IPS DF 6.9 (cell line): ENCODE measurements around the gene ROPN1L.

Experiments
- DNase-seq: peaks from one replicate; pipeline ENCODE4 v3.0.0-alpha.2; 2013; ENCODE audit warnings: low read depth, low spot score
- H3K27ac ChIP-seq: one replicate; pipeline ENCODE4 v1.5.1; 2013; ENCODE audit warnings: low read length, control low read depth
- H3K27me3 ChIP-seq: 2 replicates; pipeline ENCODE4 v1.6.1; 2013; ENCODE audit warnings: mild to moderate bottlenecking, low read length; ENCODE audit not compliant: control insufficient read depth, insufficient read depth
- H3K36me3 ChIP-seq: 2 replicates; pipeline ENCODE4 v1.6.1; 2013; ENCODE audit warnings: low read length; ENCODE audit not compliant: control insufficient read depth, insufficient read depth
- H3K4me1 ChIP-seq: 2 replicates; pipeline ENCODE4 v1.6.1; 2013; ENCODE audit warnings: low read length; ENCODE audit not compliant: control insufficient read depth, insufficient read depth
- H3K4me3 ChIP-seq: 2 replicates; pipeline ENCODE4 v1.5.1; 2013; ENCODE audit warnings: mild to moderate bottlenecking, low read length
- H3K9me3 ChIP-seq: 2 replicates; pipeline ENCODE4 v1.6.1; 2013; ENCODE audit warnings: low read length, inconsistent platforms; ENCODE audit not compliant: control insufficient read depth, insufficient read depth
- WGBS: extraction: QIAGEN DNeasy Blood & Tissue Kit; methylation state at CpG from one replicate; pipeline ENCODE4 v1.1.7; 2013; ENCODE audit warnings: mixed read lengths, missing lambda C conversion rate; ENCODE audit not compliant: insufficient read length, insufficient coverage; 5-methylcytosine and 5-hydroxymethylcytosine counted together

Gene ROPN1L

DNA sequence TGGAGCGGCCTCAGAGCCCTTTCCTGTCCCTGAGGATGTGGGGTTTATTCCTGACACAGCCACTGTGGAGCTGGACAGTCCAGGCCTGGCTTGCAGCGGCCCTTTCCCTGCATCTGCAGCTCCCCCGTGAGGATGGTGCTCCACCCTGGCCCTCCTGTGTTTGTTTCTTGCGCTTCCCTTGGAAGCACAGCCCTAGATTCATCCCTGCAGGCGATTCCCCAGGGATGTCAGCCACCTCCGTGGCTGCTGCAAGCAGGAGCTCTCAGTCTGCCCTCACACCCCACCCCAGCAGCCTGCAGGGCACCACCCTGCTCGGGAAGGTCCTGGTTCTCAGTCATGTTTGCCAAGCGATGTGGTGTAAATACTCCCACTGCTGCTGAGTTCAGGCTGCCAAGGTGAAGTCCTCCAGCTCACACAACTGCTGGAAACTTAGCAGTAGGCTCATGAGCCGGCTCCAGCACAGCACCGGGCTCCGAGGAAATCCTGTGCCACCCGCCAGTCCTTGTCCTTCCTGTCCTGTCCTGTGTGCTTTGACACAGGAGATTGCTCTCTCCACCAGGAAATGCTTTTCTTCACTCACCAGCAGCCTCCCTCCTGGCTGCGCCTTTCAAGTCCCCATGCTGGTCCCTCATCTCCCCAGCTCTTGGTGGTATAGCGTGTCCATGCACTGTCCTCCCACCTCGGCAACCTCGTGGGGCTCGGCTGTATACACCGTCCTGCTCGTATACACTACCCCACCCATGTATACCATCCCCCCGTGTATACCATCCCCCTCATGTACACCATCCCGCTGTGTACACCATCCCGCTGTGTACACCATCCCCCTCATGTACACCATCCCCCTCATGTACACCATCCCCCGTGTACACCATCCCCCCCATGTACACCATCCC, 16.2 kb downstream of the ROPN1L start:
- H3K36me3 ChIP-seq, result no peaks in the 10 kb centered on the region
- H3K27ac ChIP-seq, result no peak overlapping the region
- peaks cover 6% of the 10 kb centered on the region for H3K4me1 ChIP-seq
- DNase-seq, result no peak
- WGBS, result no CpG with 5 or more reads among the region's 23 CpGs
- no peak overlapping the region for H3K4me3 ChIP-seq
- H3K9me3 ChIP-seq, result no peaks in the 10 kb centered on the region
- no peaks in the 10 kb centered on the region for H3K27me3 ChIP-seq

DNA sequence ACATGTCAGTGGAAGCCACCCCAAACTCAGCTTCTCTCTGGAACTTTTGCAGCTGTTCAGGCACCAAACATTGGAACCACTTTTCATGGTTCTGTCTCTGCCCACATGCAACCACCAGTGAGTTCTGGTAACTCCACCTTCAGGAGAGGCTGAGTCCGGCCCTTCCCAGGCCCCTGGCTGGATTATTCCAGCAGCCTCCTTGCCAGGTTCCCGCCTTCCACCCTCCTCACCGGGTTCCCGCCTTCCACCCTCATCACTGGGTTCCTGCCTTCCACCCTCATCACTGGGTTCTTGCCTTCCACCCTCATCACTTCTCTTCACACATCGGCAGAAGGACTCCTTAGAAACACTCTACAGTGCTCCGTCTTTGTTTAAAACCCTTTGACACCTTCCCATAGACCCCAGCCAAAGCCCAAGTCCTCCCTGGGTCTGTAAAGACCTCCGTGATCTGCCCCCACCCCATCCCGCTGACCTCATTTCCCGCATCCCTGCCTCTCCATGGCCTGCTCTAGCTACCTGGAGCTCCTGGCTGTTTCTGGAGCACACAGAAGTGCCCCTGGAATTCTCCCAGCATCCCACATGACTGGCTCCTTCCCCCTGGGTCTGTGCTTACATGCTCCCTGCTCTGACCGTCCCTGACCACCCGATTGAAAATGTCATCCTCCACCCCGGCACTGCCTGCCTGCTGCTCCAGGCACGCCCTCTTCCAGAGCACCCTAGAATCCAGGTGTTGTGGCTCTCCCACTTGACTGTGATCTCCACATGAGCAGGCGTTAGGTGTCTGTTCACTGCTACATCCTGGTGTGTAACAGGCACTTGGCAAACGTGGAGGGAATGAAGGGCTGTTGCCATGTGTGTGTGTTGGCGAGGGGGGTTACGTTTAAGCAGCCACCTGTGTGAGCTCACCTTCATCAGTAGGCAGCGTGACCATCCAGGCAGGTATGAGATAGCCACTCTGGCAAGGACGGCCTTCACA, 17.7 kb downstream of the ROPN1L start:
- DNase-seq, result no peak
- no peaks in the 10 kb centered on the region for H3K27me3 ChIP-seq
- no peak overlapping the region for H3K27ac ChIP-seq
- H3K36me3 ChIP-seq, result no peaks in the 10 kb centered on the region
- no peaks in the 10 kb centered on the region for H3K9me3 ChIP-seq
- no peak overlapping the region for H3K4me3 ChIP-seq
- H3K4me1 ChIP-seq, result peaks cover 6% of the 10 kb centered on the region
- WGBS, result no CpG with 5 or more reads among the region's 19 CpGs

DNA sequence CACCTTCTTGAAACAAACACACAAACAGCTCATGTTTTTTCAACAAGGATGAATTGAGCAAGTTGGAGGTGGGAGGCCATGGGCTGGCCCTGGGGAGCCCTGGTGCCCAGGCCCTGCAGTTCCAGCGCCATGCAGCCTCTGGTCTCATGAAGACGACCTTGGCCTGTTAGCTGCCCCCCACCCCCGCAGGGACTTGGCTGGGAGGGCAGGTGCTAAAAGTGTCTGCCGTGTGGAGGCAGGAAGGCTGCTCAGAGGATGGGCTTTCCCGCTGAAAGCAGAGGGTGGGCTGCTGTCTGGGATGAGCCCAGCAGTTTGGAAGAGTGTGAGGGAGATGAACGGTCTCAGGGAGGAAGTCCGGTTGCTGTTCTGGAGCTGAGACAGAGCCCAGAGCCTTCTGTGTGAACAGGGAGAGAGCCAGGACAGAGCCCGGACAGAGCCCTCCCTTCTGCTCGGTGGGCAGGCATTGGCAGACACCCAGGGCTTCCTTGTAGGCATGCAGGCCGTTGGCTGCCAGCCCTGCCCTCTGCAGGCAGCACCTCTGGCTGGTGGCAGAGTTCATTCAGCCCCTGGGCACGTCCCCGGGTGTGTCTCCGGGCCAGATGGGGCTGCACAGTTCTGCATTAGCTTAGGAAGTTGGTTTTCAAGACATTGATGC, 18.7 kb downstream of the ROPN1L start:
- WGBS, result no CpG with 5 or more reads among the region's 13 CpGs
- 0 out of 2 replicates have a peak, but pooled peaks cover 1% of the 10 kb centered on the region for H3K4me1 ChIP-seq
- DNase-seq, result no peak

DNA sequence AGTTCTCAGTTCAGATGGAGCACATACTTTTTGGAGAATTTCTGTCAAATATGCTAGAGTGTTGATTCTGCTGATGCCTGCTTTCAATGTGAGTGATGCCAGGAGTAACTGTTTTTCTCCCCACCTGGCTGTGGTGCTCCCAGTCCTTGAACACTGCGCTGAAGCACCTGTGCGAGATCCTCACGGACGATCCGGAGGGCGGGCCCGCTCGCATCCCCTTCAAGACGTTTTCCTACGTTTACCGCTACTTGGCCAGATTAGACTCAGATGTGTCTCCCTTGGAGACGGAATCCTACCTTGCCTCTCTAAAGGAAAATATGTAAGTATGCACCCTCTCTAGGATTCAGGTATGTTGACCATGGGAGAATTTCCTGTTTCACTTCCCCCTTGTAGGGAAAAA, 19.4 kb downstream of the ROPN1L start:
- Histone ChIP-seq H3K9me3 (no peaks in the 10 kb centered on the region), H3K36me3 (no peaks in the 10 kb centered on the region), H3K27ac (no peak overlapping the region), H3K4me1 (no peaks in the 10 kb centered on the region), H3K4me3 (no peak overlapping the region), H3K27me3 (no peaks in the 10 kb centered on the region)
- DNase-seq, result no peak
- no CpG with 5 or more reads among the region's 12 CpGs for WGBS

More for the DNA sequence above, 18.7 kb downstream of the ROPN1L start:
- H3K36me3 ChIP-seq, result no peaks in the 10 kb centered on the region
- no peak overlapping the region for H3K27ac ChIP-seq
- no peaks in the 10 kb centered on the region for H3K27me3 ChIP-seq
- H3K4me3 ChIP-seq, result no peak overlapping the region
- H3K9me3 ChIP-seq, result no peaks in the 10 kb centered on the region

DNA sequence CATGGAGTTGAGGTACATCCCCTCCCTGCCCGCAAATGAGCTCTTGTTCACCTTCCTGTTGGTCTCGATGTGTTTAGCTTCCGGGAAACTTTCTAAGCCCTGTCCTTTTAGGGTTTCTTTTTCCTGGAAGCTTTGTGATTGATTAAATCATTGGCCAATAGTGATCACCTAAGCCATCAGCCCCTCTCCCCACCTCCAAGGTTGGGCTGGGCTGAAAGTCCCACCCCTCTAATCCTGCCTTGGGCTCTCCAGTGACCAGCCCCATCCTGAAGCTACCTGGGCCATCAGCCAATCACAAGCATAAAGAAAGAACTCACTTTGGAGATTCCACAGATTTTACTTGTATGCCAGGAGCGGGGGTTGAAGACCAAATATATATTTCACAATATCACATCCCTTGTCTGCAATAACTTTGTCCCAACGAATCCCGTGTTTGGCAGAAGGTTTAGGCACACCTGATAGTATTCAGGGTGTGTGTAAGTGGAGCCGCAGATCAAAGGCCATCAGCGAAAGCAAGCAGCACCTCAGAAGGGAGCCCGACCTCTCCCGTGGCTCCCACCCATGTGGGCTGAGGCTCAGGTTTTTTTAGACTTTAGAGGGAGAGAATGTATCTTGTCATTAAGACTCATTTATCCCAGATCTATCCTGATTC, 20.4 kb downstream of the ROPN1L start:
- Histone ChIP-seq H3K4me3 (no peak overlapping the region), H3K9me3 (no peaks in the 10 kb centered on the region), H3K27me3 (no peaks in the 10 kb centered on the region), H3K4me1 (no peaks in the 10 kb centered on the region; the same call in 1 of the 2 replicates), H3K36me3 (no peaks in the 10 kb centered on the region), H3K27ac (no peak overlapping the region)
- WGBS, result no CpG with 5 or more reads among the region's 10 CpGs
- no peak for DNase-seq

DNA sequence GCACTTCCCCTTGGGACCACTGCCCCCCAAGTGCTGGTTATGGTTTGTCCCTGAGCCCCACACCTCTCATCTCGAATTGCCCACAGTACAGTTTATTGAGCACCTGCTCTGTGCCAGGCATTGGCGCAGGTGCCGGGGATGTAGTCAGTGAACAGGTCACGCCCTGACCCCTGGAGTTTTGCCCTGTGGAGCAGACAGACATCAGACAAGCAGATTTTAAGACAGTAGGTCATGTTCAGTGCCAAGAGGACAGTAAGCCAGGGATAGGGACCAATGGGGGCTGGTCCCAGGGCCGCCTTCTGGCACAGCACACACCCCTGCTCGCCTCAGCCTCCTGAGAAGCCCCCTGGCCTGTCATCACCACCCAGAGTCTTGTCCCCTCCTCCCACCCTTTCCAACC, 21.9 kb downstream of the ROPN1L start:
- no CpG with 5 or more reads among the region's 6 CpGs for WGBS
- no peaks in the 10 kb centered on the region for H3K36me3 ChIP-seq
- H3K27me3 ChIP-seq, result no peaks in the 10 kb centered on the region
- H3K4me1 ChIP-seq, result peaks cover 4% of the 10 kb centered on the region
- DNase-seq, result no peak
- H3K4me3 ChIP-seq, result no peak overlapping the region
- no peaks in the 10 kb centered on the region for H3K9me3 ChIP-seq
- H3K27ac ChIP-seq, result no peak overlapping the region

DNA sequence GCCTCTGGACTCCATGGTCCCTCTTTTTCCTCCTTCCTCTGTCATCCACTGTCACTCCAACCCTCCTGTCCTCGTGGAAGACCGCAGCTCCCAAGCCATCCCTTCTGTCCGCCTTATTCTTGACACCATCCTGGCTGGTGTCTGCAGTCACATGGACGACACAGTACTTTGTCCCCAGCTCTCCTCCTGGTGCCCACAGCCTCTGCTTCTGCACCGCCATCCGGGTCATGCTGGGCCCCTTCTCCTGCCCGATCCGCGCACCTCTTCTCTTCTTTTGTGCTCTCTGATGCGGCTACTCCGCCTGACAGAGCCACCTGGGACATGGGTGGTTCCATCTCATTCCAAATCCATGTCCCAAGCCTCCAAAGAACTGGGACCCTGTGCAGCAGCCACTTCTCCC, 22.5 kb downstream of the ROPN1L start:
- no peak for DNase-seq
- no CpG with 5 or more reads among the region's 11 CpGs for WGBS
- no peaks in the 10 kb centered on the region for H3K36me3 ChIP-seq
- H3K4me3 ChIP-seq, result no peak overlapping the region
- peaks cover 4% of the 10 kb centered on the region for H3K4me1 ChIP-seq
- H3K27ac ChIP-seq, result no peak overlapping the region
- no peaks in the 10 kb centered on the region for H3K9me3 ChIP-seq
- no peaks in the 10 kb centered on the region for H3K27me3 ChIP-seq

DNA sequence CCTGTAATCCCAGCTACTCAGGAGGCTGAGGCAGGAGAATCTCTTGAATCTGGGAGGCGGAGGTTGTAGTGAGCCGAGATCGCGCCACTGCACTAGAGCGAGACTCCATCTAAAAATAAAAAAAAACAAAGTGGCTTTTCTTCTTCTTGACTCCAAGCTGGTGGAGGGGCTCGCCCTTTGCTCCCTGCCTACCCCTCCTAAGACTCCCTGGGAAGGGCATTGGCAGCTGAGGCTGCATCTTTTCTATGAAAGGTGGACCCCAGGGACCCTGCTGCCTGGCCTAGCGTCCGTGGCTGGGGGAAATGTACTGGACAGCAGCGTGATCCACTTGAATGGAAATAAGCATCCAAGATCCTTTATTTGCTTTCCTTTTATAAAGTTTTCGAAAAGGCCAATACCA, 24.0 kb downstream of the ROPN1L start:
- DNase-seq, result no peak
- H3K27me3 ChIP-seq, result no peaks in the 10 kb centered on the region
- H3K4me1 ChIP-seq, result peaks cover 4% of the 10 kb centered on the region
- H3K27ac ChIP-seq, result no peak overlapping the region
- WGBS, result no CpG with 5 or more reads among the region's 10 CpGs
- H3K9me3 ChIP-seq, result no peaks in the 10 kb centered on the region
- H3K4me3 ChIP-seq, result no peak overlapping the region
- H3K36me3 ChIP-seq, result no peaks in the 10 kb centered on the region

DNA sequence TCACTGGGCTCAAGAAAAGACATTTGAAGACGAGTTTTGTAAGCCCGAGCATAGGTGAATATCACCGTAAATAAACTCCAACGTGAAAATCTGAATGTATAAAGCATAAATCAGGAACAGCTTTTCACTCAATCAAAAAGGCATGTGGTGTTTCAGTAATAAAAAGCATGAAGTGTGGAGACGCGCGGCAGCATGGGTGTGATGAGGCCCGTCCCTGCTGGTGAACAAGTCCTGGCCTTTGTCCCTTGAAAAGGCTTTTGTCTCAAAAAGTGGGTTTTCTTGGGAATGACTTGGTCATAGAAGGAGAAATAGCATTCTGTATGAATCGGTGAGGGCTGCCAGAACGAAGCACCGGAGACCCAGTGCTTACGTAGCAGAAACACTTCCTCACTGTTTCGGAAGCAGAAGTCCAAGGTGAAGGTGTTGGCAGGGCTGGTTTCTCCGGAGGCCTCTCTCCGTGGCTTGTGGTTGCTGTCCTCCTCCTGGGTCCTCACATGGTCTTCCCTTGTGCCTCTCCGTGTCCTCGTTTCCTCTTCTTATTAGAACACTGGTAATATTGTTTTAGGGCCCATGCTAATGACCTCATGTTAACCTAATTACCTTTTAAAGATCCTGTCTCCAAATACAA, 24.9 kb downstream of the ROPN1L start:
- WGBS, result no CpG with 5 or more reads among the region's 17 CpGs
- H3K27ac ChIP-seq, result no peak overlapping the region
- H3K4me1 ChIP-seq, result peaks cover 4% of the 10 kb centered on the region
- no peaks in the 10 kb centered on the region for H3K9me3 ChIP-seq
- no peaks in the 10 kb centered on the region for H3K27me3 ChIP-seq
- no peak for DNase-seq
- no peak overlapping the region for H3K4me3 ChIP-seq
- H3K36me3 ChIP-seq, result no peaks in the 10 kb centered on the region
